Right lobe of liver (tissue), 6 donors: ENCODE results near the gene SHISA7. TPM values are rescaled to one million over a fixed set of nuclear protein-coding genes. Genes with fewer than 3 reads are reported as not detected.

Experiments used
- ATAC-seq, 4 donors: fragments of 200-7000 bp; cut with Tn5 transposase; one replicate each; pipeline ENCODE4 v1.9.1; 2020; ENCODE audit warnings: mild to moderate bottlenecking in 4 of 4, moderate library complexity in 4 of 4
- DNase-seq, 3 donors: peaks; one replicate each; pipeline ENCODE4 v3.0.0-alpha.2; 2020
- H3K27ac ChIP-seq, 3 donors: fragments of 200-600 bp; one replicate each; pipeline ENCODE4 v1.8.0; 2022
- H3K27me3 ChIP-seq, 2 donors: fragments of 200-600 bp; one replicate each; pipeline ENCODE4 v1.8.0; 2022
- H3K36me3 ChIP-seq, 4 donors: fragments of 200-600 bp; sonication (generic) in 1 of 4; one replicate each; pipeline versions ENCODE4 v1.5.1 to v1.8.0; 2017 to 2022; ENCODE audit warnings: control low read depth in 1 of 4
- H3K4me1 ChIP-seq, 4 donors: fragments of 200-600 bp; sonication (generic) in 1 of 4; one replicate each; pipeline versions ENCODE4 v1.5.1 to v1.8.0; 2017 to 2022; ENCODE audit warnings: control low read depth in 1 of 4
- H3K4me3 ChIP-seq, 3 donors: fragments of 200-600 bp; one replicate each; pipeline ENCODE4 v1.8.0; 2022
- H3K9me3 ChIP-seq, 4 donors: fragments of 200-600 bp; sonication (generic) in 1 of 4; one replicate each; pipeline versions ENCODE4 v1.5.1 to v1.8.0; 2017 to 2022; ENCODE audit warnings: control low read depth in 1 of 4
- CTCF ChIP-seq, 4 donors: fragments of 200-600 bp in 3 of 4; fragments of 450-650 bp in 1 of 4; IDR thresholded peaks; one replicate each; pipeline versions ENCODE4 v1.5.1 to v1.8.0; 2016 to 2022; ENCODE audit warnings: antibody characterized with exemption in 4 of 4, mild to moderate bottlenecking in 2 of 4
- POLR2A ChIP-seq: fragments of 450-650 bp; IDR thresholded peaks from one replicate; pipeline ENCODE4 v1.6.1; 2017; ENCODE audit warnings: antibody characterized with exemption, mild to moderate bottlenecking
- WGBS: methylation state at CpG from one replicate; pipeline ENCODE4 v1.1.6; 2018; ENCODE audit warnings: low coverage, low lambda C conversion rate; ENCODE audit not compliant: insufficient coverage; ENCODE audit errors: missing lambda C conversion rate; 5-methylcytosine and 5-hydroxymethylcytosine counted together
- intact Hi-C, 2 donors: fragments of 100-400 bp; cut with DNase I; formaldehyde crosslinking; loops; one replicate each; pipeline versions ENCODE4 v1.11.2 to v1.14.1; 2022
- total RNA-seq, 6 experiments: library from RNA; depleted of rRNA in 2 of 6; stranded (reverse); fragments of >200 nt in 2 of 6; fragmentation: NEBNext Ultra II Directional in 3 of 6; extraction: Animal tissue kit (Norgen Biotek cat#: 25700) in 3 of 6; gene quantifications; one replicate each; pipeline versions ENCODE4 v1.1.0 to v1.2.4, GENCODE V29; 2016 to 2023
- donor health status: DM: no; HTN: yes; CAD: no.
- donor health status: DM: no; HTN: no; CAD: no.
- donor health status: DM: no; HTN: no; CAD: no.
- donor health status: DM: no; HTN: yes; CAD: no.
- donor health status: DM: no; HTN: yes; CAD: no.

The SHISA7 gene
- total RNA-seq, 6 experiments from 2014 or later = 0.04 TPM; not detected in 5

- Histone ChIP-seq H3K36me3 (peaks cover 0 to 3% (median 0%) of the 10 kb centered on the region in 4 donors), H3K9me3 (no peaks in the 10 kb centered on the region), H3K4me1 (peaks cover 0 to 6% (median 0%) of the 10 kb centered on the region in 4 donors), H3K27ac (peak within 1 kb of the TSS in 2 of 3 donors; percentile 33 to 38), H3K27me3 (no peaks in the 10 kb centered on the region), H3K4me3 (no peak within 1 kb of the TSS)
- WGBS = 8% methylated on average over 8 of the region's 21 CpGs
- no peak for DNase-seq
- no peak for ATAC-seq
- intact Hi-C loops = no loop called here
- TF ChIP-seq POLR2A (no peak), CTCF (IDR thresholded peaks at IDR 0.05) (no peak)
These were observed 45.0 kb upstream of the SHISA7 start, which contains the start of gene SSC5D for GRCh38 chr19:55487924-55488687. Gene SSC5D, plus strand, starts transcription at chr19:55488436. Its CDS starts 154 bp downstream, at chr19:55488590.

- ATAC-seq (peak; percentile 2 to 42 (median 18)), DNase-seq (no peak)
- no peak for TF ChIP-seq CTCF (IDR thresholded peaks at IDR 0.05)
- no peak for TF ChIP-seq POLR2A
- H3K27ac ChIP-seq = peak overlapping the region in 2 of 3 donors; percentile 33 to 38
- H3K36me3 ChIP-seq = peaks cover 0 to 4% (median 1%) of the 10 kb centered on the region in 4 donors
- no peaks in the 10 kb centered on the region for H3K27me3 ChIP-seq
- H3K4me3 ChIP-seq = no peak overlapping the region
- intact Hi-C loops = no loop called here
- peaks cover 0 to 6% (median 0%) of the 10 kb centered on the region in 4 donors for H3K4me1 ChIP-seq
- no peaks in the 10 kb centered on the region for H3K9me3 ChIP-seq
- 57% methylated on average over 12 of the region's 27 CpGs for WGBS
These were observed 44.1 kb upstream of the SHISA7 start for GRCh38 chr19:55486971-55487923.

GRCh38 chr19:55486043-55486970 lies 43.2 kb upstream of the SHISA7 start:
- no peak for DNase-seq
- 87% methylated on average over 18 of the region's 53 CpGs for WGBS

More at GRCh38 chr19:55486043-55486970, 43.2 kb upstream of the SHISA7 start:
- H3K36me3 ChIP-seq = peaks cover 0 to 6% (median 1%) of the 10 kb centered on the region in 4 donors
- no peaks in the 10 kb centered on the region for H3K27me3 ChIP-seq
- intact Hi-C loops = no loop called here
- no peak overlapping the region for H3K4me3 ChIP-seq
- peak overlapping the region in 1 of 3 donors; percentile 38 for H3K27ac ChIP-seq
- no peak for TF ChIP-seq CTCF (IDR thresholded peaks at IDR 0.05)
- TF ChIP-seq POLR2A = no peak
- ATAC-seq = no peak
- H3K9me3 ChIP-seq = no peaks in the 10 kb centered on the region
- peaks cover 0 to 6% (median 0%) of the 10 kb centered on the region in 4 donors for H3K4me1 ChIP-seq
